Stimulated activated CD8-positive, alpha-beta memory T cell treated with anti-CD3 and anti-CD28 coated beads, Interleukin-7, amount 100 ng/mL, for 4 hours (primary cell): ENCODE data around the gene ATG9A.

Experiments
- DNase-seq, 2 donors: peaks; one replicate each; pipeline ENCODE4 v3.0.0-alpha.2; 2020; ENCODE audit warnings: low read depth in 2 of 2

The ATG9A gene

GRCh38 chr2:219220652-219221402, 8.6 kb downstream of the ATG9A start:
- no peak for DNase-seq

- no peak for DNase-seq
Measured at GRCh38 chr2:219219784-219220532, 9.5 kb downstream of the ATG9A start.

GRCh38 chr2:219218732-219219701, 10.4 kb downstream of the ATG9A start, which contains the start of gene ABCB6:
Gene ABCB6 (minus strand): TSS chr2:219218958. CDS start chr2:219218673, 285 bp downstream.
- DNase-seq: peak; percentile 83 to 84

- no peak for DNase-seq
Measured at GRCh38 chr2:219218217-219218731, 11.2 kb downstream of the ATG9A start.

GRCh38 chr2:219216535-219216915, 12.9 kb downstream of the ATG9A start:
- no peak for DNase-seq

GRCh38 chr2:219215871-219216534, 13.4 kb downstream of the ATG9A start:
- no peak for DNase-seq

- no peak for DNase-seq
Measured at GRCh38 chr2:219214786-219215185, 14.7 kb downstream of the ATG9A start.

GRCh38 chr2:219214141-219214540, 15.3 kb downstream of the ATG9A start:
- no peak for DNase-seq

GRCh38 chr2:219213486-219214071, 15.9 kb downstream of the ATG9A start:
- DNase-seq: no peak

- DNase-seq: no peak
Measured at GRCh38 chr2:219213026-219213415, 16.4 kb downstream of the ATG9A start.

- DNase-seq: no peak
Measured at GRCh38 chr2:219210886-219211362, 18.5 kb downstream of the ATG9A start.

- no peak for DNase-seq
Measured at GRCh38 chr2:219210196-219210885, 19.1 kb downstream of the ATG9A start.

- DNase-seq: no peak
Measured at GRCh38 chr2:219209236-219210195, 19.9 kb downstream of the ATG9A start.

GRCh38 chr2:219207884-219208740, 21.3 kb downstream of the ATG9A start:
- no peak for DNase-seq

GRCh38 chr2:219207134-219207883, 22.1 kb downstream of the ATG9A start:
- DNase-seq: no peak

- DNase-seq: peak; percentile 83 to 93
Measured at GRCh38 chr2:219206328-219207133, 22.9 kb downstream of the ATG9A start, which contains the start of gene ZFAND2B. Gene ZFAND2B (plus strand): TSS chr2:219206782. CDS start chr2:219206988, 206 bp downstream.
